Osteocyte (in vitro differentiated cells): Measurements from ENCODE around the gene EFCAB14. TPM values are rescaled to one million over a fixed set of nuclear protein-coding genes. Genes with fewer than 3 reads are reported as not detected.

ENCODE experiments used
- DNase-seq: peaks from one replicate; pipeline ENCODE4 v3.0.0; 2021; ENCODE audit warnings: mixed read lengths; ENCODE audit not compliant: unreplicated experiment; ENCODE audit errors: extremely low spot score
- H3K27ac Mint-ChIP-seq: one replicate; pipeline ENCODE4 v1.8.0; 2021; ENCODE audit warnings: mild to moderate bottlenecking, mixed read lengths; ENCODE audit not compliant: unreplicated experiment
- H3K27me3 Mint-ChIP-seq: one replicate; pipeline ENCODE4 v1.8.0; 2021; ENCODE audit warnings: mixed read lengths; ENCODE audit not compliant: unreplicated experiment
- H3K36me3 Mint-ChIP-seq: one replicate; pipeline ENCODE4 v1.8.0; 2021; ENCODE audit warnings: mixed read lengths; ENCODE audit not compliant: unreplicated experiment
- H3K4me1 Mint-ChIP-seq: one replicate; pipeline ENCODE4 v1.8.0; 2021; ENCODE audit warnings: mixed read lengths; ENCODE audit not compliant: unreplicated experiment
- H3K4me3 Mint-ChIP-seq: one replicate; pipeline ENCODE4 v1.8.0; 2021; ENCODE audit warnings: mild to moderate bottlenecking, moderate library complexity, mixed read lengths; ENCODE audit not compliant: unreplicated experiment
- H3K9me3 Mint-ChIP-seq: one replicate; pipeline ENCODE4 v1.8.0; 2021; ENCODE audit warnings: mixed read lengths; ENCODE audit not compliant: unreplicated experiment
- CTCF ChIP-seq: fragments of 200-600 bp; sonication (generic); IDR thresholded peaks from 2 replicates; pipeline ENCODE4 v1.5.0; 2021; ENCODE audit warnings: antibody characterized with exemption, mild to moderate bottlenecking, moderate library complexity
- total RNA-seq: library from RNA; stranded (reverse); gene quantifications from 2 replicates; pipeline ENCODE4 v1.2.1, GENCODE V29; 2021

Gene EFCAB14
- total RNA-seq, 1 donor from 2014 or later = 57.6 TPM

- DNase-seq = no peak
- no peak for TF ChIP-seq CTCF
- Mint-ChIP-seq H3K36me3 (peaks cover 37% of the 10 kb centered on the region), H3K27me3 (no peaks in the 10 kb centered on the region), H3K4me1 (peaks cover 19% of the 10 kb centered on the region), H3K27ac (no peak overlapping the region), H3K9me3 (no peaks in the 10 kb centered on the region), H3K4me3 (no peak overlapping the region)
Measured at GRCh38 chr1:46639547-46639946, 79.4 kb downstream of the EFCAB14 start.

GRCh38 chr1:46638921-46639320 lies 80.0 kb downstream of the EFCAB14 start:
- no peak for TF ChIP-seq CTCF
- H3K27ac Mint-ChIP-seq = no peak overlapping the region
- H3K9me3 Mint-ChIP-seq = no peaks in the 10 kb centered on the region

GRCh38 chr1:46637444-46638083 lies 81.3 kb downstream of the EFCAB14 start:
- Mint-ChIP-seq H3K4me1 (peaks cover 3% of the 10 kb centered on the region), H3K36me3 (peaks cover 44% of the 10 kb centered on the region), H3K27ac (no peak overlapping the region), H3K4me3 (no peak overlapping the region), H3K27me3 (no peaks in the 10 kb centered on the region), H3K9me3 (no peaks in the 10 kb centered on the region)
- DNase-seq = no peak
- TF ChIP-seq CTCF = no peak

More at GRCh38 chr1:46638921-46639320, 80.0 kb downstream of the EFCAB14 start:
- DNase-seq = no peak
- Mint-ChIP-seq H3K36me3 (peaks cover 37% of the 10 kb centered on the region), H3K27me3 (no peaks in the 10 kb centered on the region), H3K4me3 (no peak overlapping the region), H3K4me1 (peaks cover 17% of the 10 kb centered on the region)

- H3K27ac Mint-ChIP-seq = no peak overlapping the region
- H3K36me3 Mint-ChIP-seq = peaks cover 49% of the 10 kb centered on the region
- TF ChIP-seq CTCF = no peak
- no peaks in the 10 kb centered on the region for H3K9me3 Mint-ChIP-seq
- DNase-seq = no peak
- no peaks in the 10 kb centered on the region for H3K27me3 Mint-ChIP-seq
- H3K4me3 Mint-ChIP-seq = no peak overlapping the region
- H3K4me1 Mint-ChIP-seq = no peaks in the 10 kb centered on the region
Measured at GRCh38 chr1:46635205-46635604, 83.7 kb downstream of the EFCAB14 start.

GRCh38 chr1:46630719-46631118 lies 88.2 kb downstream of the EFCAB14 start:
- TF ChIP-seq CTCF = no peak
- Mint-ChIP-seq H3K27me3 (no peaks in the 10 kb centered on the region), H3K9me3 (no peaks in the 10 kb centered on the region), H3K4me3 (no peak overlapping the region), H3K36me3 (peaks cover 30% of the 10 kb centered on the region), H3K27ac (no peak overlapping the region), H3K4me1 (no peaks in the 10 kb centered on the region)
- no peak for DNase-seq

Other genes starting within 250 kb of the EFCAB14 start
- gene DMBX1, start 229.3 kb downstream of the EFCAB14 start, total RNA-seq = not detected in 2 replicates
- not detected in 2 replicates for gene KNCN, start 167.5 kb downstream of the EFCAB14 start, total RNA-seq
- 32.5 and 35.0 TPM in 2 replicates for gene MKNK1, start 114.8 kb downstream of the EFCAB14 start, total RNA-seq
- gene MOB3C, start 102.3 kb downstream of the EFCAB14 start, total RNA-seq = 9.4 and 9.6 TPM in 2 replicates
- gene ATPAF1, start 50.8 kb downstream of the EFCAB14 start, total RNA-seq = 34.2 and 35.7 TPM in 2 replicates
- gene TEX38, start 47.3 kb downstream of the EFCAB14 start, total RNA-seq = not detected in 2 replicates
- gene CYP4B1, start 79.9 kb upstream of the EFCAB14 start, total RNA-seq = not detected in 2 replicates
- gene CYP4A11, start 222.4 kb upstream of the EFCAB14 start, total RNA-seq = not detected in 2 replicates